ENCODE data around the gene NAT14. TPM values are rescaled to one million over a fixed set of nuclear protein-coding genes. Genes with fewer than 3 reads are reported as not detected.

The NAT14 gene
- polyA plus RNA-seq, 1 experiment, result 19.4 TPM

DNA sequence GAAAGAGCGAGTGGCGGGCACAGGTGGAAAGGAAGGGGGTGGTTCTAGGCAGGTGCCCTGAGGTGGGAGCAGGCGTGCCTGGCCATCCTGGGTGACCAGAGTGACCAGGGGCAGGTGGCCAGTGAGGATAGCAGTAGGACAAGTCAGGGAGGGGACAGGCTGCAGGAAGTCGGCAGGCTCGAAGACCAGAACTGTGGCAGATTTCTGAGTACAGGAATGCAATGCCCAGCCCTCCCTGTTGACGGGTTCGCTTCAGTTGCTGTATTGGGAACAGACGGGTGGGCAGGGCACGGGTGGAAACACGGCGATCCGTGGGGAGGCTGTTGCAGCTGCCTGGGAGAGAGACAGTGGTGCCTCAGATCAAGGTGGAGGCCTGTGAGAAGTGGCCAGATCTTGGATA is 6.6 kb upstream of the NAT14 start:
- Histone ChIP-seq H3K27ac (ENCODE audit: low read depth, low read length) (no peak overlapping the region), H3K9me3 (ENCODE audit: control insufficient read depth, insufficient read depth, low read length) (no peaks in the 10 kb centered on the region), H3K4me3 (ENCODE audit: low read depth, low read length) (no peak overlapping the region), H3K27me3 (ENCODE audit: control insufficient read depth, insufficient read depth, low read length) (no peaks in the 10 kb centered on the region)
- CTCF ChIA-PET, result interaction anchor here (5.5 kb wide), 1 partner anchor 11 kb away, joined by 77 read pairs; no protein-coding TSS in a partner anchor
- no peak for DNase-seq (ENCODE audit: low read depth, low spot score)
- POLR2A ChIA-PET, result no interaction called here
- TF ChIP-seq, protein P1, sequence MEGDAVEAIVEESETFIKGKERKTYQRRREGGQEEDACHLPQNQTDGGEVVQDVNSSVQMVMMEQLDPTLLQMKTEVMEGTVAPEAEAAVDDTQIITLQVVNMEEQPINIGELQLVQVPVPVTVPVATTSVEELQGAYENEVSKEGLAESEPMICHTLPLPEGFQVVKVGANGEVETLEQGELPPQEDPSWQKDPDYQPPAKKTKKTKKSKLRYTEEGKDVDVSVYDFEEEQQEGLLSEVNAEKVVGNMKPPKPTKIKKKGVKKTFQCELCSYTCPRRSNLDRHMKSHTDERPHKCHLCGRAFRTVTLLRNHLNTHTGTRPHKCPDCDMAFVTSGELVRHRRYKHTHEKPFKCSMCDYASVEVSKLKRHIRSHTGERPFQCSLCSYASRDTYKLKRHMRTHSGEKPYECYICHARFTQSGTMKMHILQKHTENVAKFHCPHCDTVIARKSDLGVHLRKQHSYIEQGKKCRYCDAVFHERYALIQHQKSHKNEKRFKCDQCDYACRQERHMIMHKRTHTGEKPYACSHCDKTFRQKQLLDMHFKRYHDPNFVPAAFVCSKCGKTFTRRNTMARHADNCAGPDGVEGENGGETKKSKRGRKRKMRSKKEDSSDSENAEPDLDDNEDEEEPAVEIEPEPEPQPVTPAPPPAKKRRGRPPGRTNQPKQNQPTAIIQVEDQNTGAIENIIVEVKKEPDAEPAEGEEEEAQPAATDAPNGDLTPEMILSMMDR (IDR thresholded peaks at IDR 0.05; ENCODE audit: low read depth, low read length), result no peak

DNA sequence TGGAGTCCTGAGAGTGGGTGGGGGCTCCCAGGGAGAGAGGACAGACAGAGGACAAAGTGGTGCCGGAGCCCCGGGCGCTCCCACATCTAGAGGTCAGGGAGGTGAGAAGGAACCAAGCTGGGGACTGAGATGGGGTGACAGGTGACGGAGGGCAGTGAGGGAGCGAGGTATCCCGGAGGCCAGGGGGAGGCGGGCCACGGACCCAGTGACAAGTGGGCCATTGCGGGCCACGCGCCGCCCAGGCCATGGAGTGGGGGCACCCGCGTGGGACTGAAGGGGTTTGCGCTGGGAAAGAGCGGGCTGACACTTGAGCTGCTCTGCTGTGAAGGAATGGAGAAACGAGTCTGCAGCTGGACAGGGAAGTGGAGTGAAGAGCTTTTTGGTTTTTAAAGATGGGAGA is 5.9 kb upstream of the NAT14 start:
- no peaks in the 10 kb centered on the region for H3K9me3 ChIP-seq (ENCODE audit: control insufficient read depth, insufficient read depth, low read length)
- DNase-seq (ENCODE audit: low read depth, low spot score), result no peak
- H3K4me3 ChIP-seq (ENCODE audit: low read depth, low read length), result no peak overlapping the region
- ChIA-PET POLR2A (interaction anchor here (0.7 kb wide), 1 partner anchor 175 kb away, joined by 3 read pairs; no protein-coding TSS in a partner anchor), CTCF (interaction anchor here (1.0 to 5.5 kb wide), 2 partner anchors 12 to 25 kb away, joined by 3 to 77 read pairs; no protein-coding TSS in a partner anchor)
- no peaks in the 10 kb centered on the region for H3K27me3 ChIP-seq (ENCODE audit: control insufficient read depth, insufficient read depth, low read length)
- no peak overlapping the region for H3K27ac ChIP-seq (ENCODE audit: low read depth, low read length)
- TF ChIP-seq, protein P1 (IDR thresholded peaks at IDR 0.05; ENCODE audit: low read depth, low read length), result no peak

DNA sequence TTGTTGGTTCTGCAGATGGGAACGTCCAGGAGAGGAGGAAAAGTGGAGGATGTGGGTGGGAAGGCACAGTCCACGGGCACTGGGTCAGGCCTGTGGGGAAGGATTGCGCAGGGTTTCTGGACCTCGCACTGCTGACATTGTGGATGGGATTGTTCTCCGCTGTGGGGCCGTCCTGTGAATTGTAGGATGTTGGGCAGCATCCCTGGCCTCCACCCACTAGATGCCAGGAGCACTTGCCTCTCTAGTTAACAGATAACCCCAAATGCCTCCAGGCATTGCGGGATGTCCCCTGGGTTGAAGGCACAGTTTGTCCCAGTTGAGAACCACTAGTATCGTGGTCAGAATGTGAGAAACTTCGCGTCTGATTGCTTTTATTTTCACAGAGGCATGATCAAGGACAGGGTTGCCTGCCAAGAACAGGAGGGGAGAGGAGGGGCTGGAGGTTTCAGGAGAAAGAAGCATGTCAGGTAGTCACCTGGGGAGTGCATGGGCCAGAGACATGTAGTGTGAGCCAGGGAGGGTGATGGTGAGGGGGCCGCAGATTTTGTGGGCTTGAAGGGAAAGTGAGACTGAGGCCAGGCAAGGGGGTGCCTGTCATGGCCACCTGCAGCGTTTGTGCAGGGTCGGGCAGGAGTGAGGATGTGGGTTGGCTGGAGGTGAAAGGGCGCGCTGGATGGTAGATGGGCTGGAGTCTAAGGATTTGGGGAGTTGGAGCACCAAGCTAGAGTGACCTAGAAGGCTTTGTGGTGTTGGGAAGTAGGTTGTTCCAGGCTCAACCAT is 5.3 kb upstream of the NAT14 start:
- Histone ChIP-seq H3K4me3 (ENCODE audit: low read depth, low read length) (no peak overlapping the region), H3K27me3 (ENCODE audit: control insufficient read depth, insufficient read depth, low read length) (no peaks in the 10 kb centered on the region), H3K27ac (ENCODE audit: low read depth, low read length) (no peak overlapping the region), H3K9me3 (ENCODE audit: control insufficient read depth, insufficient read depth, low read length) (no peaks in the 10 kb centered on the region; the same call in 1 of the 2 replicates)
- TF ChIP-seq, protein P1 (IDR thresholded peaks at IDR 0.05; ENCODE audit: low read depth, low read length), result no peak
- DNase-seq (ENCODE audit: low read depth, low spot score), result no peak
- ChIA-PET POLR2A (interaction anchor here (0.7 kb wide), 1 partner anchor 174 kb away, joined by 3 read pairs; no protein-coding TSS in a partner anchor), CTCF (interaction anchor here (1.0 to 5.5 kb wide), 2 partner anchors 12 to 24 kb away, joined by 3 to 77 read pairs; no protein-coding TSS in a partner anchor)

DNA sequence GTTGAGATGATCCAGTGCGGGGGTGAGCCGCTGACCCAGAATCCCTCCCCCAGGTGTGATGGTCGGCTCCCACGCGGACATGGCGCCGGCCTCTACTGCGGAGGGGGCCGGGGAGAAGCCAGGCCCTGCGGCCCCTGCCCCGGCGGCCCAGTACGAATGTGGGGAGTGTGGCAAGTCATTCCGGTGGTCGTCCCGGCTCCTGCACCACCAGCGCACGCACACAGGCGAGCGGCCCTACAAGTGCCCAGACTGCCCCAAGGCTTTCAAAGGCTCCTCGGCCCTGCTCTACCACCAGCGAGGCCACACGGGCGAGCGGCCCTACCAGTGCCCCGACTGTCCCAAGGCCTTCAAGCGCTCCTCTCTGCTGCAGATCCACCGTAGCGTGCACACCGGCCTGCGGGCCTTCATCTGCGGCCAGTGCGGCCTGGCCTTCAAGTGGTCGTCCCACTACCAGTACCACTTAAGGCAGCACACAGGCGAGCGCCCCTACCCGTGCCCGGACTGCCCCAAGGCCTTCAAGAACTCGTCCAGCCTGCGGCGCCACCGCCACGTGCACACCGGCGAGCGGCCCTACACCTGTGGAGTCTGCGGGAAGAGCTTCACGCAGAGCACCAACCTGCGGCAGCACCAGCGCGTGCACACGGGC is 3.7 kb upstream of the NAT14 start:
- H3K9me3 ChIP-seq (ENCODE audit: control insufficient read depth, insufficient read depth, low read length), result no peaks in the 10 kb centered on the region; the same call in 1 of the 2 replicates
- TF ChIP-seq, protein P1 (IDR thresholded peaks at IDR 0.05; ENCODE audit: low read depth, low read length), result no peak
- no peak overlapping the region for H3K4me3 ChIP-seq (ENCODE audit: low read depth, low read length)
- no peaks in the 10 kb centered on the region for H3K27me3 ChIP-seq (ENCODE audit: control insufficient read depth, insufficient read depth, low read length)
- no peak overlapping the region for H3K27ac ChIP-seq (ENCODE audit: low read depth, low read length)
- DNase-seq (ENCODE audit: low read depth, low spot score), result no peak
- ChIA-PET POLR2A (no interaction called here), CTCF (no interaction called here)

DNA sequence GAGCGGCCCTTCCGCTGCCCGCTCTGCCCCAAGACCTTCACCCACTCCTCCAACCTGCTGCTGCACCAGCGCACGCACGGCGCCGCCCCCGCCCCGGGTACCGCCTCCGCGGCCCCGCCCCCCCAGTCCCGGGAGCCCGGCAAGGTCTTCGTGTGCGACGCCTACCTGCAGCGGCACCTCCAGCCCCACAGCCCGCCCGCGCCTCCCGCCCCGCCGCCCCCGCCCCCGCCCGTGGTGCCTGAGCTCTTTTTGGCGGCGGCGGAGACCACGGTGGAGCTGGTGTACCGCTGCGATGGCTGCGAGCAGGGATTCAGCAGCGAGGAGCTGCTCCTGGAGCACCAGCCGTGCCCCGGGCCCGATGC is 3.2 kb upstream of the NAT14 start:
- ChIA-PET POLR2A (no interaction called here), CTCF (no interaction called here)
- TF ChIP-seq, protein P1 (IDR thresholded peaks at IDR 0.05; ENCODE audit: low read depth, low read length), result no peak
- H3K9me3 ChIP-seq (ENCODE audit: control insufficient read depth, insufficient read depth, low read length), result no peaks in the 10 kb centered on the region; the same call in 1 of the 2 replicates
- H3K27me3 ChIP-seq (ENCODE audit: control insufficient read depth, insufficient read depth, low read length), result no peaks in the 10 kb centered on the region
- DNase-seq (ENCODE audit: low read depth, low spot score), result no peak
- no peak overlapping the region for H3K4me3 ChIP-seq (ENCODE audit: low read depth, low read length)
- H3K27ac ChIP-seq (ENCODE audit: low read depth, low read length), result no peak overlapping the region
